ENCODE results near the gene C5orf15.

GRCh38 chr5:133916914-133917313, 51.5 kb downstream of the C5orf15 start:
- TF ChIP-seq, protein P1, sequence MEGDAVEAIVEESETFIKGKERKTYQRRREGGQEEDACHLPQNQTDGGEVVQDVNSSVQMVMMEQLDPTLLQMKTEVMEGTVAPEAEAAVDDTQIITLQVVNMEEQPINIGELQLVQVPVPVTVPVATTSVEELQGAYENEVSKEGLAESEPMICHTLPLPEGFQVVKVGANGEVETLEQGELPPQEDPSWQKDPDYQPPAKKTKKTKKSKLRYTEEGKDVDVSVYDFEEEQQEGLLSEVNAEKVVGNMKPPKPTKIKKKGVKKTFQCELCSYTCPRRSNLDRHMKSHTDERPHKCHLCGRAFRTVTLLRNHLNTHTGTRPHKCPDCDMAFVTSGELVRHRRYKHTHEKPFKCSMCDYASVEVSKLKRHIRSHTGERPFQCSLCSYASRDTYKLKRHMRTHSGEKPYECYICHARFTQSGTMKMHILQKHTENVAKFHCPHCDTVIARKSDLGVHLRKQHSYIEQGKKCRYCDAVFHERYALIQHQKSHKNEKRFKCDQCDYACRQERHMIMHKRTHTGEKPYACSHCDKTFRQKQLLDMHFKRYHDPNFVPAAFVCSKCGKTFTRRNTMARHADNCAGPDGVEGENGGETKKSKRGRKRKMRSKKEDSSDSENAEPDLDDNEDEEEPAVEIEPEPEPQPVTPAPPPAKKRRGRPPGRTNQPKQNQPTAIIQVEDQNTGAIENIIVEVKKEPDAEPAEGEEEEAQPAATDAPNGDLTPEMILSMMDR (IDR thresholded peaks at IDR 0.05; ENCODE audit: low read length), result no peak
- no peak for TF ChIP-seq EZH2 (IDR thresholded peaks at IDR 0.05; ENCODE audit: borderline replicate concordance, low read length)

Measured in OCI-LY1 (cell line).